ENCODE results near the gene PRPF18.

The PRPF18 gene

DNA sequence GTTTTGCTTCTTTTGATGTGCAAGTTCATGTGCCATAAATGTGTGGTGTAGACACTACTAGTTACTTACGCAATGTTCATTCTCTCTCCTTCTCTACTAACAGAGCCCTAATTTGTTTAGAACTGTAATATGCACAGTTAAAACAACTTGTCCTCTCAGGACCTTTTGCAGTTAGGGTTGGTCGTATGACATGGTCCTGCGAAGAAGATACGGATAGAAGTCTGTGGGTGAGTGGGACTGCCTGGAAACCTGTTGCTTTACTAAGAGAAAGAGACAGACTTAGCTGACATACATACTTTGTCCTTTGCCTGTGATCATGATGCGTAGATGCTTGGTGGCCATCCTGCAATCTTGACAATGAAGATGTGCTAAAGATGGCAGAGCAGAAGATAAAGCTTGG lies 51.1 kb downstream of the PRPF18 start:
- no peak for DNase-seq (ENCODE audit: low read depth in 2 of 2)

DNA sequence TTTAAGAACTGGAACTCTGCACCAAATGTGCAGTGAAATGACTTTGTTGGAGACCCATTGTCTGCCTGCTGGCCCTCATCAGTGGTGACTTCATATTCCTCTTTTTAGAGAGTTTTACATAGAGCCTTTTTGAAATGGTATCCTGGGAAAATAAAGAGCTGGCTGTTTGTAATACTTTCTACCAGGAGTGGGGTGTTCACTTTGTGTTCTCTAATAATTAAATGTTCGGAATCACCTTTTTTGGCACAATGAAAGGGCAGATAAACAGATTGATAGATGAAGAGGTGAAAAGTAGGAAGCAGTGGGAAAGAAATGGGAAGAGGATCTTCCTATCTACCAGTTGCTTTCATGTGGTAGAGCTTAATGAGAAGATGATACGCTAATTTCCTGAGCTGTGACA lies 55.5 kb downstream of the PRPF18 start:
- DNase-seq (ENCODE audit: low read depth in 2 of 2): no peak

DNA sequence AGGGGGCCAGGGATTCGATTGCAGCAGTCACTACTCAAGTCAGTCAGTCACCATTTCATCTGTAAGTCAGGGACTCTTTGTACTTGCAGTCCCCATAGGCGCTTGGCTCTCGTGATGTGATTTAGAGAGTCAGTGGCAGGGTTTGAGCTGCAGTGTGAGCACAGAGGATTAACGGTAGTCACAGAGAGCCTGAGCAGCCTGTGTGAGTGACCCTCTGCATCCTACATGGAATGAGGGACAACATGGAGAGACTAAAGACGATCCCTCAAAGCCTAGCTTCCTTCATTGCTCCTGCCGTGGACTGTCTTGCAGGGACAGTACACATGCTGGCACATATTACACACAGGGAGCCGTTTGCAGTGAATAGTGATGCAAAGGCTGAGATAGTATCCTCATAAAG lies 56.3 kb downstream of the PRPF18 start:
- DNase-seq (ENCODE audit: low read depth in 2 of 2): no peak

DNA sequence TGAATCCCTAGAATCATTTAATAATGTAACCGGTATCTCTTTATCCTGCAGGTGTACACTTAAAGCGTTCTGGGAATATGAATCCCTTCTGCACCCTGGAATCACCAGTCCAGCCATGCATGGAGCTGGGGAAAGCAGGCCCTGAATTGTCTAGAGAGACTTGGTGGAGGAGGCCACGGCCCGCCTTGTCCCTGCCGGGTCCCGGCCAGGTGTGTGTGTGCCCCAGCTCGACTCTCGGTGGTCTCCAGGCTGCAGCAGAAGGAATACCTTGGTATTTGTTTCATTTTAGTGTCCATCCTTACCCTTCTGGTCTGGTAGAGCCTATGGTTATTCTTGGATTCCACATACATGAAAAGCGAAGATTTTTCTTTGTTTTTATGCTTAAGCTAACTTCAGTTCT lies 58.1 kb downstream of the PRPF18 start:
- DNase-seq (ENCODE audit: low read depth in 2 of 2): no peak

DNA sequence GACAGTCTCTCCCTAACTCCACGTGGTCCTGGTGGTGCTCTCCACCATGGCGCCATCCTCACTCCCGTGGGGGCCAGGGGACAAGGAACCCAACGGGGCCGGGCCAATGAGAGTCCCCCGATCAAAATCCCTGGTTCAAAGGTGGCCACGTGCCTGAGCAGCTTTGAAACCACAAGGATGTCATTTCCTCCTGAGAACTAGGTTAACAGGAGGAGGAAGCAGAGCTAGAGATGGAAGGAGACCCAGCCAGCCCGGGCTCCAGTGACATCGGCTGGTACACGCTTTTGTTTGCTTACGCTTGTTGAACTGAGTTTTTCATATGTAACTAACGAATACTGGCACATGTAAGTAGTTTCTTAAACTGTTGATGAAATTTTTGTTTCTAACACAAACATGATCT lies 61.7 kb downstream of the PRPF18 start:
- no peak for DNase-seq (ENCODE audit: low read depth in 2 of 2)

DNA sequence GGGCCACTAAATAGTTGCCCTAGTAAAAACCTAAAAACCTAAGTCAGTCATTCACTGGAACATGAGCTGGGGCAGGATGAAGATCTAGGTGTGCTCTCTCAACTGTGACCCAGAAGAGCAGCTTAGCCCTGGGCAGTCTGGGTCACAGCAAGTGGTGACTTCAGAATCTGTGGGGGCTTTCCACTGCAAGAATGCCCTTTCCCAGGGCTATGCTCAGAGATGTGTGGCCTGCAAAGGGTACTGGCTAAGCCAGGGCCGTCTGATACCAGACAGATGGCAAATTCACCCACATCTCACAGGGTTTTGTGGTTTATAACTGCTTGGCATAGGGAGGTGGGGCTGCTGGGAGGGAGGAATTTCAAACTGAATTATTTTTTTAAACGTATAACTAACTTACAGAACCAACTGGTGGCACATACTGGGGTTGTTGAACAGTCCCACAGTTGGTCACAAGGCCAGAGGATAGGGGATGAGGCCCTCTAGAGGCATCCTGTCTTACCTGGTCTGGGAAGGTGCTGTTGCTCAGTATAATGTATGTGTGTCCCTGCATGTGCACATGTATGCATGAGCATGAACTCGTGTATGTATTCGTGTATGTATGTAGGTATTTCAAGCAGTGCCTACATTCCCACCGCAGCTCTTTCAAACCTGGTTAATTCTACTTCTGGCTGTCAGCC lies 63.2 kb downstream of the PRPF18 start:
- DNase-seq (ENCODE audit: low read depth in 2 of 2): no peak

DNA sequence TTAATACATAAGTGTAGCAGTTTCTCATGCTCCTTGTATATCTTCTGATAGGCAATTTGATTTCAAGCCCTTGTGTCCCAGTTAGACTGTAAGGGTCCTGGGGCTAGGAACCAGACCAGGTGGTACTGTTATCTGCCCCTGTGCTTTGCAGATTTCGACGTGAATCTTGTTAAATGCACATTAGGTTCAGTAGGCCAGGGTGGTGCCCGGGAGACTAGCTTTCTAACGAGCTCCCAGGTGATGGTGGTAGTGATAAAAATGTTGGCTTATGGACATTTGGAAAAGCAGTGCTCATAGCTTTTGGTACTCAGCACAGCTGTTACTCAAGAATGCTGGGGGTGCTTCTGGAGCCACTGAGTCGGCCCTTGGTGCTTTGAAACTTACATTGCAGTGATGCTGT lies 64.2 kb downstream of the PRPF18 start:
- no peak for DNase-seq (ENCODE audit: low read depth in 2 of 2)

DNA sequence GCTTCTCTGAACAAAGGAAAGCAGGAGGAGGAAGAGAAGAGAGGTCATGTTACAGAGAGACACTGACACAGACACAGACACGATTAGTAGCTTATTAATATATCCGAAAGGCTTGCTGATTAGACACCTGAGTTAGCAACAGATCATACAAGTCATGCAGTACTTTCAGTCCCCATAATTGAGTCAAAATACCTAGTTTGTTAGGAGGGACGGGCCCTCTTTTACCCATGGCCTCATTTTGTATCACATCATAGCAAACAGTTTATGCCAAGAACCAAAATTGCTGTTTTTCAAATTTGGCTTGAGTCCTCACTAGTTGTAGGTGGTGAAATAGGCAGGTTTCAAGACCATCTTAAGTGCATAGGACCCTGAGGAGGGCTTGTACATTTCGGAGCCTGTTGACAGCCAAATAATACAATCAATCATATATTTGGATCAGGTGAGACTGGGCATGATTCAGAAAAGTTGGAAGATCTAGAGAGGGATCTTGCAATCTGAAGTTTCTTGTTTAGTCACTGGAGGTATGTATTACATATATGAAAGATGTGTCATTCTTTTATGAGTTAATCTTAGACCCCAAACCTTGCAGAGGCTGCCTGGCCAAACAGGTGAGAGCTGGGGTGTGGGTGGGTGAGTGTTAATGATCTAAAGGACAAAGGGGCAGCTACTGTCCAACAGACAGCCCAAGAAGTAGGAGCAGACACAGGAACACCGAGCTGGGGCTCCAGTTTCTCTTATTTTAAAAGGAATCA lies 65.4 kb downstream of the PRPF18 start:
- DNase-seq (ENCODE audit: low read depth in 2 of 2): no peak

DNA sequence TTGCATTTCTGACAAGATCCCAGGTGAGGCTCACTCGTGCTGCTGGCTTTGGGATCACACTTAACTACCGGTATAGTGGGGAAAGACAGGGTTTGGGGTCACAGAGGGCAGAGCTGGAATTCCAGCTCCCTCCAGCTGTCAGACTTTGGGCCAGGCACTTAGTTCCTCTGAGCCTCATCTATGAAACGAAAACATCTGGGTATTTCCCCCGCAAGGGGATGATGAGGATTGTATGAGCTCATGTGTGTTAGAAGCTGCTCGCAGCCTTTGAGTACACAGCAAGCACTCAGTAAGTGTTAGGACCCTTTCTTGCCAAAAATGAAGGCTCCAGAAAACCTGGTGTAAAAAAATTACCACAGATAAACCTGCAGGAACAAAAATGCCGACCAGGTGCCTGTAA lies 66.1 kb downstream of the PRPF18 start:
- DNase-seq (ENCODE audit: low read depth in 2 of 2): no peak

DNA sequence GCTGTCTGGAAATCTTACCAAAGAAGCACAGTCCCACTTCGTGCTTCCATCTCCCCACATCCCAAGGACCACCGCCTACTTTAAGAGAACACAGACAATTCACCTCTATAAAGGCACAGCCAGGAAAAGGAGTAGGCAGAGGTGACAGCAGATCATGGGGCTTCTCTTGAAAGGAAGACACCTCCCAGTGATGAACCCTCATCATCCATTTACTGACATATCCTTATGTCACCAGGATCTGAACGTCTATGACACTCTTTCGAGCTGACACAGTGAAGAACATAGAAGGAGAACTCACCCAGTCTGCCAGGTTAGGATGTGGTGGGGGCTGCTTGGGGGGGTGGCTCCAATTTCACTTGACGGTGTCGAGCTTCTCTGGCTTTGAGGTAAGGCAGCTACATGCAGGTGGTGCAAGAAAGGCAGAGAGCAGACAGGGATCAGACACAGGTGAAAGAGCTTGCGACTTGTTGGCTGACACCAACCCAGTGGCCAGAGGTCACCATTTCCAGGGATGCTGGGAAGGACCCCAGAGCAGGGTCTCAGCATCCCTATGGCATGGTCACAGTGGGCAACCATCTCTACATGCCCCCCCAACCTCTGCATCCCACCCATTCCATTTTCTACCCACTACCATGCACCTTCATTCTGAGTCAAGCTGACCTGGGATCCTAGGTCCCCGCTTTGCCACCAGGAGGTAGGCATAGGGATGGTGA lies 67.5 kb downstream of the PRPF18 start:
- no peak for DNase-seq (ENCODE audit: low read depth in 2 of 2)

DNA sequence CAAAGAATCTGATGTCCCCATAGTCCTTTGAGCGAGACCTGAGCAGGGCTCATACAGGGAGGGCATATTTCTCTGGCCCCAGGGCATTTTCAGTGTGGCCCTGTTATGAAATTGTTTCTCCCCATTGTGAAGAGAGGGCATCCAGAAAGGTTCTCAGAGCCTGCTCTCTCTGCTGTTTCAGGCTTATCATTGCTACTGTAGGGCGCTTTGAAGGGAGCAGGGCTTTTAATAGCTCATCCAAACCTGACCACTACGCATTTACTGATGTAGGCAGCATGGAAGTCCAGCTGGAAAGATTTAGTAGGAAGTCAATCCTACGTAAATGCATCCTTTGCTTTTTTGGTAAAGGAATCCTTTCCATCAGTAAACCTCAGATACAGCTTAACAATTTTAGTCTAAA lies 68.1 kb downstream of the PRPF18 start:
- no peak for DNase-seq (ENCODE audit: low read depth in 2 of 2)

DNA sequence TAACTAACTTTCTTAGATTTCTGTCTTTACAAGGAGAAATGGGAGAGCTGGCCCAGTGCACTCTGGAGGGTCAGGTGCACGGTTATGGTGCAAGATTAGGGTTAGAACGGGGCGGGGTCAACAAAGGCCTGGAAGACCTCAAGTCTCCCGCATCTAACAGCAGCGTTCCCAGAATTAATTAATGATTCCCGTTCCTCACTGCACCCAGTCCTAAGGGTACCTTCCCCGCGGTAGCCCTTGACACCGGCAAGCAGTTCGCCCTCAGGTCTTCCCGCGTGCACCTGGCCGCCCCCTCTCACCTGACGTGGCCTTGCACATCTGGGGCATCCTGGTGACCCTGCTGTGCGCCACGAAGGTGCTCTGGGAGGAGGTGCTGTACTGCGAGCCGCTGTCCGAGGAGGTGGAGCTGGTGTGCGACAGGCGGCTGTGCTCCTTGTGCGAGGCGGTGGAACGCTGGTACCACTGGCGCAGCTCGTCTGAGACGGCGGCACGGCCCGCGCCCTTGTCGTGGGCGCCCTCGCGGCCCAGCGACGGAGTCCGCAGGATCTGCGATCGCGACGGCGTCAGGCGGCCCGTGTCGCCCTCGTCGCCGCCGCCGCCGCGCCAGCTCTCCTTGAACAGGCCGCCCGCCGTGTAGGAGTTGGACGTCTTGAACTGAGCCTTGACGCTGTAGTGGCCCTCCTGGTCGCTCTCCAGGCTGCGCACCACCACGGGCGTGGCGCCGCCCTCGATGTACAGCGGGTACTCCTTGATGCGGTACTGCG lies 69.8 kb downstream of the PRPF18 start:
- DNase-seq (ENCODE audit: low read depth in 2 of 2): no peak

DNA sequence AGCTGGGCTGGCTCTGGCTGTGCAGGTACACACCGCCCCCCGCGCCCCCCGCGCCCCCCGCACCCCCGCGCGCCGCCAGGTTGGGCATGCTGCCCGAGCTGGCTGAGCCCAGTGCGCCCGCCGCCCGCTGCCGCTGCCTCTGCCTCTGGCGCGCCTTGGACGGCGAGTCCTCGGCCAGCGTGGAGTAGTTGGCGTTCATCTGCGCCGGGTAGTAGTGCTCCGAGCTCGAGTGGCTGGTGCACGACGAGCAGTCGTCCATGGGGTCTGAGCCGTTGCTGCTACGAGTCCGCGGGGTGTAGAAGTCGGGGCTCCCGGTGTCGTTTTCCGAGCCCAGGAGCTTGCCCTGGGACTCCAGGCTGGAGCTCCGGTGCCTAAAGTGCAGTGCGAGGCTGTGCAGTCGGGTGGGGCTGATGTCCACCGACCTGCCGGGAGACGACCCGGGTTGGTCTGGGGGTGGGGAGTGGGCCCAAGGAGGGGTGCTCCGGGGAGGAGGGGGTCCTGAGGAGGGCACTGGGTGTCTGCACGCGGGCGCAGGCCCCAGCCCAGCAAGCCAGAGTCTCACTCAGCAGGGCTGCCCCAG lies 70.4 kb downstream of the PRPF18 start:
- DNase-seq (ENCODE audit: low read depth in 2 of 2): no peak

DNA sequence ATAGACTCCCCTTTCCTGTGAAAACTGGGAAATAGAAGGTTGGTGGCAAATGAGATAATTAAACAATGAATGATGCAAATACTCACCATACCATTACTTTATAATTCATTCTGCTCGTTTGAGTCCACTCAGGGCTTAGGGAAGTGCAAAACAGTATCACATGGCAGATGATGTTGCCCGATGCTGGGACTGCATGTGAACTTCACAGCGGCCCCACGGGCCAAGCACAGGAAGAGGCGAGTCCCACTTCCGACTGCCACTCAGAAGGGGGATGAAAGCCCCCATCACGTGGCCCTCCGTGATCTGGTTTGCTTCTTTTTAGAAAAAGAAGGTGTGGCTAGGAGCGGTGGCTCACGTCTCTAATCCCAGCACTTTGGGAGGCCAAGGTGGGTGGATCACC lies 71.5 kb downstream of the PRPF18 start:
- DNase-seq (ENCODE audit: low read depth in 2 of 2): no peak

DNA sequence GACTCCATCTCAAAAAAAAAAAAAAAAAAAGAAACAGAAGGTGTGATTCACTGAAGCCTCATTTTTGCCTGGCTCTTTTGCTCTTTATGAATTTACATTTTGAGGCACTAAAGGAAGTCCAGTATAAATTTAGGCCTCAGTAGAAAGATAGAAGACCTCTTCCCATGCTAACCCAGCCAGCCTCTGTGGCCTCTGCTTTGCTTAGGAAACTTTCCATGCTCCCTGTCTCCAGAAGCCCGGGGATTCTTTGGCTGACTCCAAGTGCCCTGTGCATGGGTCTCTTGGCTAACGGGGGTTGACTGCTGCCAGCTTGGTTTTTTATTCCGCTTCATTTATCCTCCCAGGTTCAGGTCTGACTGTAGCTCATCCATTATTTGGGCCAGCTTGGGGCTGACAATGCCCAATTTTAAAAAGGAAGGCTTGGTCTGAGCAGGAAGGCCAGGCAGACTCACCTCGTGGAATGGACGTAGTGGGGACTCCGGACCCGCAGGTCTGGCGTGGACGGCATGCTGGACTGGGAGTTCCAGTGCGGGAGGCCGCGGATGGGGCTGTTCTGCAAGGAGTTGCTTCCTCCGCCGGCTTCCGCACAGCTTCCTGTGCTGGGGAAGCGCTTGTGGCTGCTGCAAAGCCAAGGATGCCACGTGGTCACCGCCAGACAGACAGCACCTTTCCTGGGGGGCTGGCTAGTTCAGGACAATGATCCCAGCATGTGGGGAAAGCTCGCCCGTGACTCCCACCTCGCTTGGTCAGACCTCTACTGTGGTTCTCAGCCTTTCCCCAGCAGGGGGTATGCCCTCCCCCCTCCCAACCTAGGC lies 72.3 kb downstream of the PRPF18 start:
- DNase-seq (ENCODE audit: low read depth in 2 of 2): no peak

DNA sequence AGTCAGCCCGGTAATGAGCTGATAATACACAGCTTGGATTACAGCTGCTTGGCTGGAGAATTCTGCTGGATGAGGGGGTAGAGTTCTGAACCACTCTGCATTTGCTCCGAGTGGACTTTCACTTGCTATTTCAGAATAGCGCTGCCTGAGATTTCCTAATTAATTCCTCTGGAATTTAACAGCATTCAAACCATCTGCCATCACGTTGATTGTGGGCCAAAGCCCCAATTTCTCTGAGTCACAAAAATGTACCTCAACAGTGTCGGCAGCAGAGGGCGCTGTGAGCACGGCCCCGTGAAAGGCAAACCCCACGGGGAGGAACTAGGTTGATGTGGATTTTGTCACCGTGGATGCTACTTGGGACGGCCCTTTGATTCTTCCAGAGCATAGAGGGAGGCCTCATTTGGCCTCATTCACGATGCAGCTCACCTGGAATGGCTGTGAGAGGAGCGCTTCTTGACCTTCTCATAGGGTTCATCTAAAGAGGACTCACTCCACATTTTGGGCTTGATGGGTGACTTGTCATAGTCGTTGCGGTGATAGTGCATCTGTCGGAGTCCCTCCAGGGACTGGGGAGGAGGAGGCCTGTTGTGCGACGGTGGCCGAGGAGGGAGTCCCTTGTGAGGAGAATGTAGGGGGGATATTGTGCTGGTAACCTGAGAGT lies 73.3 kb downstream of the PRPF18 start:
- peak; percentile 46 to 47 for DNase-seq (ENCODE audit: low read depth in 2 of 2)

DNA sequence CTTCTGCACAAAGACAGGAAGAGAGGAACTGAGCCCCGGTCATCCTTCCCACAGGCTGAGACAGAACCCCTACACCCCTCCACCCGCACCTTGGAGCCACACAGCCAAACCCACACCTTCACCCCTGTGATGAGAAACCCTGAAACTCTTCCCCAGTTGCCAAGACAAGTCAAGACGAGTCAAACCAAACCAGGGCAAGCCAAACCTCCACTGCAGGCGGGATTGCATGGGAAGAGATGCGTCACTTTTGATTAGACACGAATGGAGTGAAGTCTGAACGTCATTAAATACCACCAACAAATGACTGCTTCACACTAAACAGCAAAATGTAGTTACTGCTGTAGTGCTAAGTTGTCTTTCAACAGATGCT lies 73.8 kb downstream of the PRPF18 start:
- no peak for DNase-seq (ENCODE audit: low read depth in 2 of 2)

DNA sequence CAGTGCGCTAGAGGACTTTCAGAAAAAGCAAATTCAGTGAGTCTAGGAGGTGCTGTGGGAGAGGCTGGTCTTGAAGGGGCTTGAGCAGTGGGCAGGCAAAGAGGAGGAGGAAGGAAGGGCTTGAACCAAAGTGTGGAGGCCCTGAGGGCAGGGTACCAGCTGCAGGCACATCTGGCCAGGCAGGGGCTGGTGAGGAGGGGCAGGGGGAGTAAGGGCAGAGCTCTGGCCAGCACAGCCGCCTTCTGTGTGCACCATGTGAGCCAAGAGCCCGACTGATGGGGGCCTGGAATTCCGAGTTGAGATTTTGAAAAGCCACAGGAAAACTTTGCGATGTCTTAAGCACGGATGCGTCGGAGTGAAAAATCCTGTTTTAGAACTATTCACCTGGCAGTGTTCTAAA lies 74.5 kb downstream of the PRPF18 start:
- DNase-seq (ENCODE audit: low read depth in 2 of 2): no peak

DNA sequence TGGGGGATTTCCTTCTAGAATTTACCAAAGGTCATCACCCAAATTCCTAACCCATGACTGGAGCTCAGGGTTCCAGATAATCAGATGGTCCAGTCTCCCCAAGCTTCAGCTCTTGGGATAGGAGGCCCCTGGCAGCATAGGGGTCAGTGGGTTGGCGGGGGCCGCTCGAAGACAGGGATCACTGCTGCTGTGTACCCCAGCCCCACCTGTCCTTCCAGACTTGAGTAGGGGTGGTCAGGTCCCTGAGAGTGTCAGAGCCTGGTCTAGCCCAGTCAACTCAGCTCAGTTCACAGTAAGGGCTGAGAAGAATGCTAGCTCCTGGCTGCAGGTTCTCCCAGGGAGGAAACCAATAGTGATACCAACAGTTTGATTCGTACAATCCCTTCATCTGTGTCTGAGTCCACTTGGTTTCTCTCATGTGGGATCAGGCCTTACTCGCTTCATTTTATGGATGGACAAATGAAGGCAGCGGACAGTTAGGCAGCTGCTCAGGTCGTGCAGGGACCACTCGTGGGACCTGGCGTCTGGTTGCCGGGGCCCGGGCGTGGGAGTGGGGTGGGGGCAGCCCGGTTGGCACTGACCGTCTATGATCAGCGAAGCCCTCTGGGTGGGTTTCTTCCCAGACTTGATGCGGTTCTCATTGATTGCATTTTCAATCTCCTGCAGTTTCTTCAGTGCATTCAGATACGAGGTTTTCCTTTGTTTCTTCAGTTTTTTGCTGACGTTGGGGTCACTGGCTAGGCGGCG lies 78.9 kb downstream of the PRPF18 start:
- no peak for DNase-seq (ENCODE audit: low read depth in 2 of 2)

DNA sequence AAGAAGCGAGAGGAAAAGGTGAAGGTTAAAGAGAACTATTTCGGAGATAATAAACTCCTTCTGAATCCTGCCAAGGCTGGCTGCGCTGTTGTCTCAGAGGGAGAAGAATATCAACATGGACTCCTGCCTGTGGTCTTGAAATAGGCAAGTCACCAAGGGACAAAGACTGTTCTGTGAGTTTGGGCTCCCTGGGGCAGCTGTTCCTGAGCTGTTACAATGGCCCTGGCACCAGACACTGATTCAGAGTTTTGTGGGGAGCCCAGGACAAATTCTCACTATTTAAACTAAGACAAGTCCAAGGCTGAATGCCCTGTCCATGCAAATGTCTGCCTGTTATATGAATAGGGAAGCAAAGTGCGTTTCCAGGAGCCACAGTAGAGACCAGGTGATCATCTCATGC lies 81.4 kb downstream of the PRPF18 start:
- no peak for DNase-seq (ENCODE audit: low read depth in 2 of 2)
